GM19455 (cell line): ENCODE measurements around the gene CORT.
"Not testable (repeated sequence)": the region's sequence is repeated elsewhere in the genome, so short reads cannot be mapped to it uniquely, and the experiment has no call there.

Experiments used
- ATAC-seq: cut with Tn5 transposase; IDR thresholded peaks from one replicate; pipeline ENCODE4 v1.9.1; 2021; ENCODE audit not compliant: unreplicated experiment

Gene CORT

DNA sequence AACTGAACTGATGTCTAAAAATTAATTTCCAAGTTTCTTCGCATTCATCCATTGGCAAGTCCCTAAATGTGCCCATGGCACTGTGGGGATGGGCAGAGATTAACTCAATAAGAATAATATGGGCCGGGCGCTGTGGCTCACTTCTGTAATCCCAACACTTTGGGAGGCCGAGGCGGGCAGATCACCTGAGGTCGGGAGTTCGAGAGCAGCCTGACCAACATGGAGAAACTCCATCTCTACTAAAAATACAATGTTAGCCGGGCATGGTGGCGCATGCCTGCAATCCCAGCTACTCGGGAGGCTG is 24.4 kb downstream of the CORT start:
- ATAC-seq = not testable (repeated sequence)

DNA sequence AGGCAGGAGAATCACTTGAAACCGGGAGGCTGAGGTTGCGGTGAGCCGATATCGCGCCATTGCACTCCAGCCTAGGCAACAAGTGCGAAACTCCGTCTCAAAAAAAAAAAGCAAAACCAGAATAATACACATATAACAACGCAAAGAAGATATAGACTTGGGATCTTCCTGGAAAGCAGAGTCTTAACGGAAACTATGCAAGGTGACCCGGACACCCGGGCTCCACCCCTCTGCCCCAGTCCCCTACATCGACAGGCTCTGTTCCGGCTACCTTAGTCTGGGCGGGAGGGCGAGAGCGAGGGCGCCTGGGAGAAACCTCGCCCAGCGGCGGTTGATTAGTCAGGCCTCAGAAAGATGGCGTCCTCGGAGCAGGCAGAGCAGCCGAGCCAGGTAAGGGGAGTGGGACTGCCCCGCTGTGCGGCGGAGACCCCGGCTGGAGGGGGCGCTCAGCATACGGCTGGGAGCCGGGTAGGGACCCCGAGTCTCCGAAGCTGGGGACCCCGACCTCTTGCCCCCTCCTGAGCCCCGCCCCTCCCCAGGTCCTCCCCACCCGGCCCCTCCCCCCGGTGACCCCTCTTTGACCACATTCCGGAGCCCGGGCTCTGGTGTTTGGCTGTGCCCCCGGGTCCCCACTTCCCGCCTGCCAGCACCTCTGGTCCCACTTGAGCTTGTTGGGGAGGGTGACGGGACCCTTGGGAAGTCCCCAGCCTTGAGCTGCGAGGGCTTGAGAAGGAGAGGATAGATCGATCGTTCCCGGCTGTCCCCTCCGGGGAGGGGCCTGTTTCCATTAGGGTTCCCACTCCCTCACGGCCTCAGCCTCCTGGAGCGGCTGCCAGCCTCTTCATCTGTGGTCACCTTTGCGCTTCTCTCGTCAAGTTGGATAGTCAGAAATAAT is 25.0 kb downstream of the CORT start, which contains the start of gene PEX14:
Gene PEX14, plus strand, starts transcription at position 338 of the 895 bp plus-strand sequence. Its CDS starts 17 bp downstream, at position 355.
- peak; percentile 50 for ATAC-seq

GRCh38 chr1:10475510-10475909 is 25.7 kb downstream of the CORT start:
- ATAC-seq = no peak

GRCh38 chr1:10479296-10479695 is 29.5 kb downstream of the CORT start:
- ATAC-seq = no peak

DNA sequence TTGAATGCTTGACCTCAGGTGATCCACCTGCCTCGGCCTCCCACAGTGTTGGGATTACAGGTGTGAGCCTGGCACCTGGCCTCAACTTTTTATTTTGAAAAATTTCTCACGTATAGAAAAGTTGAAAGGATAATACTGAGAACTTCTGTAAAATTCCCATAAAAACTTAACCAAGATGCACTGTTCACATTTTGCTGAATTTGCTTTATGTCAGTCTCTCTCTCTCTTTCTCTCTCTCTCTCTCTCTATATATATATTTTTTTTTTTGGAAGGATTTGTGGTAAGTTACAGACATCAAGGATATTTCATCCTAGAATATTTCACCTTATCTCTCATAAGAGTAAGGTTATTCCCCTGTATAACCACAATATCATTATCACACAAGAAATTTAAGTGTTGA is 30.8 kb downstream of the CORT start:
- ATAC-seq = no peak

DNA sequence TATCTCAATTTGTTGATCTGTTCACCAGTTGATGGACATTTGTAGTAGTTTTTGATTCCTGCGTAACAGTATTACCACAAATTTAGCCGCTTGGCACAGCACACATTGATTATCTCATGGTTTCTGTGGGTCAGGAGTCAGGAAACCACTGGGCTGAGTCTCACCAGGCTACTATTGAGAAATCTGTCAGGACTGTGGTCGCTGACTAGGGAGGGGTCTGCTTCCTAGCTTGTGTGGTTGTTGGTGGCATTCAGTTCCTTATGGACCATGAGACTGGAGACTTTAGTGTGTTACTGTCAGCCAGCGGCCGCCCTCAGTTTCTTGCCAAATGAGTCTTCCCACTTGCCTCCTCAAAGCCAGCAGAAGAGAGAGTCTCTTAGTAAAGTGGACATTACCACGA is 34.7 kb downstream of the CORT start:
- ATAC-seq = no peak

- ATAC-seq = no peak
These were observed 39.6 kb downstream of the CORT start for GRCh38 chr1:10489291-10490055.

DNA sequence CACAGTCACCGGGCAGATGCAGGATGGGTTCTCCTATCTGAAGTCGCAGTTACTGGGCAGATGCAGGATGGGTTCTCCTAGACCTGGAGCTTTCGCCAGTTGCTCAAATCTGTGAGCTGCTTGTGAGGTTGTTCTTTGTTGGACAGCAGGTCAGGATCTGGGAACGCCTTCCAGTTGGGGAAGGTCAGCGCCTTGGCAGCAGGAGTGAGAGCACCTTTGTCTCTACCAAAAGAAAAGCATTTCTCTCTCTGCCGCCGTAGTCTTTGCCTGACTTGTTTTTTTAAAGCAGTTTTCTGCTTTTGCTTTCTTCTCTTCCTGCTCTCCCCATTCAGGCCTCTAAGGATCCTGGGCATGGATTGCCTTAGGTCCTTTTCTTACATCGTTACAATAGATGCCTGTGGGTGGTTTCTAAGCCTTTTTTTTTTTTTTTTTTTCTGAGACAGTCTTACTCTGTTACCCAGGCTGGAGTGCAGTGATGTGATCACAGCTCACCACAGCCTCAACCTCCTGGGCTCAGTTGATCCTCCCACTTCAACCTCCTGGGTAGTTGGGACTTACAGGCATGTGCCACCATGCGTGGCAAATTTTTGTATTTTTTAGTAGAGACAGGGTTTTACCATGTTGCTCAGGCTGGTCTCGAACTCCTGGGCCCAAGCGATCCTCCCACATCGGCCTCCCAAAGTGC is 40.6 kb downstream of the CORT start:
- no peak for ATAC-seq

- no peak for ATAC-seq
These were observed 44.6 kb downstream of the CORT start for GRCh38 chr1:10494418-10494753.

- ATAC-seq = peak; percentile 70
These were observed 45.1 kb downstream of the CORT start for GRCh38 chr1:10494754-10495474.

- ATAC-seq = no peak
These were observed 45.6 kb downstream of the CORT start for GRCh38 chr1:10495475-10495817.

DNA sequence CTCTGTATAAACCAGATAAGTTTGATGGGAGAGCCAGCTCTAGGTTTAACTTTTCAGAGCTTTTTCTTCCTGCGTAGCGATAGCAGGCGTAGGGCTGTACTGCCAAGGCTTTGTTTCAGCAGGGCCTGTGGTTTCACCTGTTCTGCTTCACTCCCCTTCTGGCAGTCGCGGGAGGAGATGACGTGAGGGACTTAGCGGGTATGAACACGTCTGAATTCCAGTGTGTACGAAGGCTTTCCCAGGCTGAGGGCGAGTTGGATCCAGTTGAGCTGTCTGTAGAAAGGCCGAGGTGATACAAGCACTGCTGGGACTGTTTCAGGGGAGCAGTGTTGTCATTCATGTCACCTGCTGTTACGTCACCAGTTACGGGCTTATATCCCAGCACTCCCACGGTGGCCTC is 46.1 kb downstream of the CORT start:
- no peak for ATAC-seq

GRCh38 chr1:10497109-10497508 is 47.3 kb downstream of the CORT start:
- ATAC-seq = no peak

GRCh38 chr1:10498231-10498630 is 48.4 kb downstream of the CORT start:
- ATAC-seq = no peak
